IPS DF 6.9 (cell line): ENCODE measurements around the gene RAB13.

Experiments
- DNase-seq: peaks from one replicate; pipeline ENCODE4 v3.0.0-alpha.2; 2013; ENCODE audit warnings: low read depth, low spot score
- H3K27ac ChIP-seq: one replicate; pipeline ENCODE4 v1.5.1; 2013; ENCODE audit warnings: low read length, control low read depth
- H3K27me3 ChIP-seq: 2 replicates; pipeline ENCODE4 v1.6.1; 2013; ENCODE audit warnings: mild to moderate bottlenecking, low read length; ENCODE audit not compliant: control insufficient read depth, insufficient read depth
- H3K36me3 ChIP-seq: 2 replicates; pipeline ENCODE4 v1.6.1; 2013; ENCODE audit warnings: low read length; ENCODE audit not compliant: control insufficient read depth, insufficient read depth
- H3K4me1 ChIP-seq: 2 replicates; pipeline ENCODE4 v1.6.1; 2013; ENCODE audit warnings: low read length; ENCODE audit not compliant: control insufficient read depth, insufficient read depth
- H3K4me3 ChIP-seq: 2 replicates; pipeline ENCODE4 v1.5.1; 2013; ENCODE audit warnings: mild to moderate bottlenecking, low read length
- H3K9me3 ChIP-seq: 2 replicates; pipeline ENCODE4 v1.6.1; 2013; ENCODE audit warnings: low read length, inconsistent platforms; ENCODE audit not compliant: control insufficient read depth, insufficient read depth
- WGBS: extraction: QIAGEN DNeasy Blood & Tissue Kit; methylation state at CpG from one replicate; pipeline ENCODE4 v1.1.7; 2013; ENCODE audit warnings: mixed read lengths, missing lambda C conversion rate; ENCODE audit not compliant: insufficient read length, insufficient coverage; 5-methylcytosine and 5-hydroxymethylcytosine counted together

RAB13 gene

GRCh38 chr1:153957744-153958110, 28.4 kb downstream of the RAB13 start:
- no peak for DNase-seq
- Histone ChIP-seq H3K27ac (no peak overlapping the region), H3K36me3 (peaks cover 15% of the 10 kb centered on the region), H3K4me3 (peak overlapping the region; percentile 84), H3K27me3 (no peaks in the 10 kb centered on the region), H3K9me3 (no peaks in the 10 kb centered on the region), H3K4me1 (no peaks in the 10 kb centered on the region; the same call in 1 of the 2 replicates)
- WGBS, result no CpG with 5 or more reads among the region's 13 CpGs

GRCh38 chr1:153956997-153957715, 29.0 kb downstream of the RAB13 start:
- Histone ChIP-seq H3K36me3 (peaks cover 21% of the 10 kb centered on the region), H3K4me3 (peak overlapping the region; percentile 84; the same call in 1 of the 2 replicates), H3K27ac (no peak overlapping the region), H3K27me3 (no peaks in the 10 kb centered on the region), H3K4me1 (no peaks in the 10 kb centered on the region; the same call in 1 of the 2 replicates), H3K9me3 (no peaks in the 10 kb centered on the region)
- no peak for DNase-seq
- WGBS, result no CpG with 5 or more reads among the region's 6 CpGs

GRCh38 chr1:153954826-153955225, 31.3 kb downstream of the RAB13 start:
- no peaks in the 10 kb centered on the region for H3K27me3 ChIP-seq
- no CpG with 5 or more reads among the region's 10 CpGs for WGBS
- no peaks in the 10 kb centered on the region for H3K9me3 ChIP-seq
- no peak overlapping the region for H3K27ac ChIP-seq
- no peaks in the 10 kb centered on the region for H3K4me1 ChIP-seq
- peaks cover 19% of the 10 kb centered on the region for H3K36me3 ChIP-seq
- no peak for DNase-seq
- H3K4me3 ChIP-seq, result no peak overlapping the region

GRCh38 chr1:153953859-153954365, 32.2 kb downstream of the RAB13 start:
- no CpG with 5 or more reads among the region's 4 CpGs for WGBS
- peaks cover 22% of the 10 kb centered on the region for H3K36me3 ChIP-seq

DNA sequence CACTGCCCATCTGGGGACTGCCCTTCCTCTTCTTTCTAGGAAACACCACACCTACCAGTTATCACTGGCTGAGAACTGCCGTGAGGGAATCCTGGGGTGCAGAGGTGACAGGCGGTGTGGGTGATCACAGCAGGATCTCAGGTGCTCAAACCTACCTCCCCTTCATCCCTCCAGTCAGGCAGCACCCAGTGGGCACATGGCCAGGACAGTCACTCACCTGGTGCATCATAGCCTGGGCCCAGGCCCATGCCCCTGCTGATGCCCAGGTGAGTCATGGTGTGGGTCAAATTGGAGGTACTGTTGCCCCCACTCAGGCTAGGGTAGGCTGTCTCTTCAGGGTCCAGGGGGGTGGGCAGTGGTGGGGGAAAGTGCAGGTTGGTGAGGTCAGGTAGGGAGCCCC, 34.3 kb downstream of the RAB13 start:
- WGBS, result no CpG with 5 or more reads among the region's 2 CpGs

More at GRCh38 chr1:153953859-153954365, 32.2 kb downstream of the RAB13 start:
- Histone ChIP-seq H3K4me3 (no peak overlapping the region), H3K9me3 (no peaks in the 10 kb centered on the region), H3K4me1 (no peaks in the 10 kb centered on the region), H3K27ac (no peak overlapping the region), H3K27me3 (no peaks in the 10 kb centered on the region)
- DNase-seq, result no peak

GRCh38 chr1:153951183-153951582, 35.0 kb downstream of the RAB13 start:
- no CpG with 5 or more reads among the region's 11 CpGs for WGBS
- H3K36me3 ChIP-seq, result peaks cover 27% of the 10 kb centered on the region
- DNase-seq, result no peak
- no peaks in the 10 kb centered on the region for H3K9me3 ChIP-seq
- no peaks in the 10 kb centered on the region for H3K27me3 ChIP-seq
- H3K4me1 ChIP-seq, result no peaks in the 10 kb centered on the region
- H3K27ac ChIP-seq, result no peak overlapping the region
- no peak overlapping the region for H3K4me3 ChIP-seq

More for the DNA sequence above, 34.3 kb downstream of the RAB13 start:
- Histone ChIP-seq H3K27ac (no peak overlapping the region), H3K27me3 (no peaks in the 10 kb centered on the region), H3K4me3 (no peak overlapping the region), H3K9me3 (no peaks in the 10 kb centered on the region), H3K36me3 (peaks cover 27% of the 10 kb centered on the region), H3K4me1 (no peaks in the 10 kb centered on the region)
- no peak for DNase-seq

- Histone ChIP-seq H3K4me1 (peaks cover 3% of the 10 kb centered on the region), H3K9me3 (no peaks in the 10 kb centered on the region), H3K27me3 (no peaks in the 10 kb centered on the region), H3K4me3 (peak within 1 kb of the TSS; percentile 93), H3K27ac (no peak within 1 kb of the TSS), H3K36me3 (peaks cover 26% of the 10 kb centered on the region)
- no peak for DNase-seq
- WGBS, result no CpG with 5 or more reads among the region's 28 CpGs
These were observed 39.4 kb downstream of the RAB13 start, which contains the start of gene DENND4B for GRCh38 chr1:153946622-153947241. Gene DENND4B (minus strand): TSS chr1:153946718. CDS start chr1:153944374, 2,344 bp downstream.

- no peaks in the 10 kb centered on the region for H3K9me3 ChIP-seq
- no peak overlapping the region for H3K27ac ChIP-seq
- H3K4me1 ChIP-seq, result peaks cover 3% of the 10 kb centered on the region
- no CpG with 5 or more reads among the region's 95 CpGs for WGBS
- H3K27me3 ChIP-seq, result no peaks in the 10 kb centered on the region
- peak overlapping the region; percentile 93 for H3K4me3 ChIP-seq
- no peak for DNase-seq
- peaks cover 22% of the 10 kb centered on the region for H3K36me3 ChIP-seq
These were observed 40.1 kb downstream of the RAB13 start for GRCh38 chr1:153945795-153946621.

DNA sequence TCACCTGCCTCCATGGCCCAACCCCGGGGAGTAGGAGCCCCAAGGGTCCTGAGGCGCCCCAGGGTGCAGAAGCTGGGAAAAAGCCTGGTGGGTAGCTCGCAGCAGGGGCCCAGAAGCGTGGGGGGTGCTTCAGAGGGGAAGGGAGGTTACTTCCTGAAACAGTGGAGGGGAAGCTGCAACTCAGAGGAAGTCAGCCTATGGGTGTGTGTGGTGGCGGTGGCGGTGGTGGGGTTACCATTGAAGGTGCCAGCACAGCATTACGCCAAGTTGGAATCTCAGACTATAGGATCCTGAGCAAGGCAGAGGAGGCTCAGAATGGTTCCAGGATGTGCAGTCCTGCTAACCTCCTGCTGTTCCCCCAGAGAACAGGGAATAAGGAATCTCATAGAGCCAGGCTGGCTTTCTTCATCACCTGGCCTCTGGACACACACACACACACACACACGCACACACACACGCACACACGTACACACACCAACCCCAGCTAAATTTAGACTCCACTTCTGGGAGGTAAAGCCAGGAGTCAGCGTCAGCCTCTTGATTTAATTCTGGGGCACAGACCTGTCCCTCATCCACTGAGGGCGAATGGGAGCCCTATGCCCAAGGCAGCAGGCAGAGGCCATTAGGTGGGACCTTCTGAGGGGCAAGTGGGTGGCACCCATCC, 40.9 kb downstream of the RAB13 start:
- no peaks in the 10 kb centered on the region for H3K9me3 ChIP-seq
- DNase-seq, result no peak
- H3K27ac ChIP-seq, result no peak overlapping the region
- no peaks in the 10 kb centered on the region for H3K27me3 ChIP-seq
- H3K36me3 ChIP-seq, result peaks cover 28% of the 10 kb centered on the region
- peak overlapping the region; percentile 93 for H3K4me3 ChIP-seq
- H3K4me1 ChIP-seq, result peaks cover 3% of the 10 kb centered on the region
- WGBS, result no CpG with 5 or more reads among the region's 12 CpGs

DNA sequence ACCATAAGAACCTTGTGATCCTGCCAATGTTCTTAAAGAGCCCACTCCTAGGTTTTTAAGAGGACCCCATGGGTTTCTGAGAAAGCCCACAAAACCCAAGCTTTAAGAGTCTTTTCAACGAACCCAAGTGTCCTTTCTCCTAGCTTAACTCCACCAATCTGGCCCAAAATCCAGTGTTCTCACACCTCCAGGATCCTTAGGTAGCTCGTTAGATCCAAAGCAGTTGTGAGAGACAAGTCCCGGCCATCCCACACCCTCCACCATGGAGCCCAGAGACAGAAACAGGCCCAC, 41.4 kb downstream of the RAB13 start:
- H3K9me3 ChIP-seq, result no peaks in the 10 kb centered on the region
- no peaks in the 10 kb centered on the region for H3K27me3 ChIP-seq
- H3K27ac ChIP-seq, result no peak overlapping the region
- WGBS, result no CpG with 5 or more reads among the region's 3 CpGs
- H3K36me3 ChIP-seq, result peaks cover 28% of the 10 kb centered on the region
- H3K4me3 ChIP-seq, result no peak overlapping the region
- DNase-seq, result no peak
- H3K4me1 ChIP-seq, result peaks cover 3% of the 10 kb centered on the region
